Psoas muscle (tissue), 8 donors: ENCODE data around the gene DNAH1. TPM values are rescaled to one million over a fixed set of nuclear protein-coding genes. Genes with fewer than 3 reads are reported as not detected.

ENCODE experiments used
- ATAC-seq, 4 donors: fragments of 200-7000 bp; cut with Tn5 transposase; one replicate each; pipeline ENCODE4 v1.9.1; 2020; ENCODE audit warnings: moderate library complexity in 3 of 4, mild to moderate bottlenecking in 2 of 4
- DNase-seq, 2 donors: peaks; one replicate each; pipeline ENCODE4 v3.0.0-alpha.2; 2020
- H3K27ac ChIP-seq: fragments of 200-600 bp; one replicate; pipeline ENCODE4 v1.8.0; 2022
- H3K27me3 ChIP-seq, 3 donors: fragments of 200-600 bp in 1 of 3; one replicate each; pipeline versions ENCODE4 v1.6.1 to v1.8.0; 2013 to 2022; ENCODE audit warnings: low read length in 2 of 3, mild to moderate bottlenecking in 2 of 3, moderate library complexity in 1 of 3; ENCODE audit not compliant: insufficient read depth in 3 of 3
- H3K36me3 ChIP-seq, 2 donors: fragments of 200-600 bp in 1 of 2; one replicate each; pipeline versions ENCODE4 v1.6.1 to v1.8.0; 2013 to 2022; ENCODE audit warnings: low read depth in 1 of 2, mild to moderate bottlenecking in 1 of 2, moderate library complexity in 1 of 2; ENCODE audit not compliant: insufficient read depth in 1 of 2
- H3K4me1 ChIP-seq: fragments of 200-600 bp; one replicate; pipeline ENCODE4 v1.8.0; 2022
- H3K4me3 ChIP-seq: fragments of 200-600 bp; one replicate; pipeline ENCODE4 v1.8.0; 2022; ENCODE audit warnings: mild to moderate bottlenecking
- H3K9me3 ChIP-seq: fragments of 200-600 bp; one replicate; pipeline ENCODE4 v1.8.0; 2022
- CTCF ChIP-seq: fragments of 200-600 bp; IDR thresholded peaks from one replicate; pipeline ENCODE4 v1.8.0; 2022; ENCODE audit warnings: antibody characterized with exemption
- WGBS, 3 donors: extraction: QIAGEN DNeasy Blood & Tissue Kit; methylation state at CpG; one replicate each; pipeline versions ENCODE4 v1.1.6 to v1.1.7; 2013; 5-methylcytosine and 5-hydroxymethylcytosine counted together
- intact Hi-C, 2 donors: fragments of 100-400 bp; cut with DNase I; formaldehyde crosslinking; loops; one replicate each; pipeline versions ENCODE4 v1.11.0 to v1.14.2; 2022
- polyA plus RNA-seq, 3 donors: library from polyadenylated mRNA; stranded (reverse); fragments of 200-250 nt; gene quantifications; one replicate each; pipeline ENCODE4 v1.2.3, GENCODE V29; 2013
- total RNA-seq, 4 donors: library from RNA; stranded (reverse); fragmentation: NEBNext Ultra II Directional in 2 of 4; extraction: Animal tissue kit (Norgen Biotek cat#: 25700) in 2 of 4; gene quantifications; one replicate each; pipeline versions ENCODE4 v1.2.1 to v1.2.4, GENCODE V29; 2021 to 2023
- donor health status: healthy with polysubstance abuse.
- donor health status: DM: no; HTN: no; CAD: no; lungs with moderate emphysema.
- donor health status: Bipolar disorder and iron deficiency.
- donor health status: healthy.
- donor health status: DM: yes; HTN: yes; CAD: no.
- donor health status: DM: no; HTN: no; CAD: no.
- donor health status: DM: no; HTN: no; CAD: no.
- donor health status: DM: yes; HTN: yes; CAD: no.

The DNAH1 gene
- total and polyA plus RNA-seq, 7 donors = 0.77 to 4.1 (median 2.4) TPM

GRCh38 chr3:52442409-52443267, 126.5 kb downstream of the DNAH1 start:
- no peaks in the 10 kb centered on the region for H3K27me3 ChIP-seq
- H3K9me3 ChIP-seq = no peaks in the 10 kb centered on the region
- peaks cover 10% of the 10 kb centered on the region for H3K4me1 ChIP-seq
- no peak for DNase-seq
- no peak overlapping the region for H3K27ac ChIP-seq
- H3K36me3 ChIP-seq = no peaks in the 10 kb centered on the region
- 92 to 93% (median 92%) methylated on average over 15 to 16 of the region's 16 CpGs for WGBS, 3 donors
- TF ChIP-seq CTCF = no peak
- no peak for ATAC-seq
- intact Hi-C loops = no loop called here
- peak overlapping the region; percentile 27 for H3K4me3 ChIP-seq

- no peak for TF ChIP-seq CTCF
- WGBS, 3 donors = 88 to 92% (median 90%) methylated on average over 7 to 8 of the region's 8 CpGs
- Histone ChIP-seq H3K27ac (no peak overlapping the region), H3K36me3 (no peaks in the 10 kb centered on the region), H3K9me3 (no peaks in the 10 kb centered on the region), H3K27me3 (no peaks in the 10 kb centered on the region), H3K4me1 (peaks cover 10% of the 10 kb centered on the region), H3K4me3 (peak overlapping the region; percentile 45)
- intact Hi-C loops = no loop called here
- no peak for DNase-seq
- no peak for ATAC-seq
Observed at GRCh38 chr3:52443268-52443610, 127.1 kb downstream of the DNAH1 start.

GRCh38 chr3:52443791-52444687, 127.9 kb downstream of the DNAH1 start:
- intact Hi-C loops = no loop called here
- ATAC-seq (no peak), DNase-seq (no peak)
- Histone ChIP-seq H3K27me3 (no peaks in the 10 kb centered on the region), H3K9me3 (no peaks in the 10 kb centered on the region), H3K4me1 (peaks cover 10% of the 10 kb centered on the region), H3K36me3 (no peaks in the 10 kb centered on the region), H3K4me3 (peak overlapping the region; percentile 45), H3K27ac (peak overlapping the region; percentile 36)
- TF ChIP-seq CTCF = no peak
- 84 to 88% (median 87%) methylated on average over 25 of the region's 25 CpGs for WGBS, 3 donors

- ATAC-seq (peak; percentile 61 to 71 (median 66)), DNase-seq (peak; percentile 74 to 87)
- H3K4me1 ChIP-seq = peaks cover 13% of the 10 kb centered on the region
- peak within 1 kb of the TSS; percentile 6 for H3K27ac ChIP-seq
- peak; percentile 69 for TF ChIP-seq CTCF
- H3K27me3 ChIP-seq = no peaks in the 10 kb centered on the region
- intact Hi-C loops = no loop called here
- H3K9me3 ChIP-seq = no peaks in the 10 kb centered on the region
- 17 to 22% (median 19%) methylated on average over 18 to 19 of the region's 19 CpGs for WGBS, 3 donors
- no peaks in the 10 kb centered on the region for H3K36me3 ChIP-seq
- H3K4me3 ChIP-seq = peak within 1 kb of the TSS; percentile 57
Observed at GRCh38 chr3:52444860-52445793, 129.0 kb downstream of the DNAH1 start, which contains the start of gene SEMA3G. TSS of gene SEMA3G (minus strand) at chr3:52445103. CDS start at chr3:52445027, 76 bp downstream.
